Panc1 (cell line): ENCODE measurements around the gene EFR3B. TPM values are rescaled to one million over a fixed set of nuclear protein-coding genes. Genes with fewer than 3 reads are reported as not detected.
A peak's percentile ranks its signal among the peaks of the same experiment; 100 is the strongest.

Source experiments
- ATAC-seq: fragments of 200-7000 bp; cut with Tn5 transposase; 2 replicates; pipeline ENCODE4 v1.9.1; 2020; ENCODE audit warnings: mild to moderate bottlenecking, moderate library complexity
- BruUV-seq: library from RNA; stranded (reverse); fragments of 400-500 nt; replicated peaks from 2 replicates; lab custom pipeline; 2021; lab: Mats Ljungman, UMichigan
- CTCF ChIA-PET: fragments of 300-600 bp; sonication (Branson Sonifier 250); formaldehyde crosslinking; loops from one replicate; lab custom pipeline; 2022; ENCODE audit warnings: antibody characterized with exemption; lab: Charles Lee
- POLR2A ChIA-PET: fragments of 300-600 bp; sonication (Branson Sonifier 250); formaldehyde crosslinking; loops from one replicate; lab custom pipeline; 2022; ENCODE audit warnings: antibody characterized with exemption; lab: Charles Lee
- DNase-seq: peaks from one replicate; pipeline ENCODE4 v3.0.0-alpha.2; 2010; ENCODE audit warnings: low read depth, low spot score
- H3K27ac ChIP-seq: 2 replicates; pipeline ENCODE4 v1.5.1; 2011; ENCODE audit warnings: mild to moderate bottlenecking, low read length, inconsistent platforms
- H3K27me3 ChIP-seq: fragments of 200-500 bp; sonication (Bioruptor generic); 2 replicates; pipeline ENCODE4 v1.6.0; 2014; ENCODE audit warnings: low read length, inconsistent platforms; ENCODE audit not compliant: control insufficient read depth, insufficient read depth
- H3K36me3 ChIP-seq: fragments of 200-500 bp; sonication (Bioruptor generic); 2 replicates; pipeline ENCODE4 v1.5.1; 2014; ENCODE audit warnings: inconsistent platforms, mild to moderate bottlenecking, low read length, moderate library complexity; ENCODE audit not compliant: control insufficient read depth, insufficient read depth
- H3K4me1 ChIP-seq: 2 replicates; pipeline ENCODE4 v1.5.1; 2011; ENCODE audit warnings: inconsistent platforms, mild to moderate bottlenecking, low read length, moderate library complexity; ENCODE audit not compliant: control insufficient read depth, insufficient read depth
- H3K4me3 ChIP-seq, 2 experiments: 2 replicates each; pipeline ENCODE4 v1.5.1; 2011 to 2012; ENCODE audit warnings: low read depth in 2 of 2, low read length in 2 of 2, mild to moderate bottlenecking in 2 of 2, inconsistent platforms in 1 of 2, moderate library complexity in 1 of 2
- H3K9me3 ChIP-seq: fragments of 200-500 bp; sonication (Bioruptor generic); 2 replicates; pipeline ENCODE4 v1.5.1; 2014; ENCODE audit warnings: low read depth, mild to moderate bottlenecking, inconsistent platforms, low read length, moderate library complexity; ENCODE audit not compliant: control insufficient read depth, insufficient read depth
- CTCF ChIP-seq: fragments of 450-650 bp; IDR thresholded peaks from 2 replicates; pipeline ENCODE4 v1.5.1; 2017; ENCODE audit warnings: mild to moderate bottlenecking
- POLR2AphosphoS5 ChIP-seq: IDR thresholded peaks from 2 replicates; pipeline ENCODE4 v1.6.1; 2012; ENCODE audit warnings: mild to moderate bottlenecking, low read depth, low read length, moderate library complexity
- REST ChIP-seq, 2 experiments: IDR thresholded peaks; 2 replicates each; pipeline ENCODE4 v1.6.1; 2011 to 2012; ENCODE audit warnings: low read depth in 2 of 2, control low read depth in 1 of 2, low read length in 1 of 2, mild to moderate bottlenecking in 1 of 2, moderate library complexity in 1 of 2; ENCODE audit not compliant: insufficient read depth in 1 of 2
- SIN3A ChIP-seq: IDR thresholded peaks from 2 replicates; pipeline ENCODE4 v1.6.1; 2012; ENCODE audit warnings: low read depth, mild to moderate bottlenecking, low read length, moderate library complexity, borderline replicate concordance; ENCODE audit not compliant: insufficient read depth
- TCF7L2 ChIP-seq: IDR thresholded peaks from 2 replicates; pipeline ENCODE4 v1.6.1; 2011; ENCODE audit warnings: mild to moderate bottlenecking, low read depth, low read length, inconsistent platforms
- in situ Hi-C: cut with HindIII; loops from 2 replicates; pipeline ENCODE4 v1.10.0; 2016; ENCODE audit warnings: low sequenced_read_pairs, low pct_unique_long_range_greater_than_20kb
- intact Hi-C: fragments of 100-400 bp; cut with micrococcal nuclease; formaldehyde crosslinking; loops from one replicate; pipeline ENCODE4 v1.10.0; 2022; ENCODE audit not compliant: unreplicated experiment
- total RNA-seq: library from RNA; stranded (reverse); gene quantifications from one replicate; pipeline ENCODE4 v1.2.1, GENCODE V29; 2021; ENCODE audit not compliant: unreplicated experiment

Gene EFR3B
- total RNA-seq, 1 experiment from 2014 or later = 8.9 TPM

GRCh38 chr2:25165992-25166875, 124.4 kb downstream of the EFR3B start:
- TF ChIP-seq CTCF (peak; percentile 88), POLR2AphosphoS5 (no peak)
- ChIA-PET CTCF (interaction anchor here (0.6 to 3.8 kb wide), 6 partner anchors 9 to 433 kb away, joined by 3 to 36 read pairs (median 6); no protein-coding TSS in a partner anchor), POLR2A (interaction anchor here (0.6 kb wide), 1 partner anchor 82 kb away, joined by 3 read pairs; no protein-coding TSS in a partner anchor)
- H3K4me1 ChIP-seq = no peaks in the 10 kb centered on the region
- intact Hi-C loops (loop anchor here (1.0 kb wide), 1 partner anchor 30 kb away; no protein-coding TSS in a partner anchor), in situ Hi-C loops (no loop called here)
- H3K27ac ChIP-seq = no peak overlapping the region
- H3K27me3 ChIP-seq = peaks cover 25% of the 10 kb centered on the region
- H3K9me3 ChIP-seq = no peaks in the 10 kb centered on the region
- DNase-seq (peak; percentile 27), ATAC-seq (peak; percentile 95)
- no peak overlapping the region for H3K4me3 ChIP-seq
- BruUV-seq = no TSS peak
- no peaks in the 10 kb centered on the region for H3K36me3 ChIP-seq

- Histone ChIP-seq H3K36me3 (no peaks in the 10 kb centered on the region), H3K4me3 (peak within 1 kb of the TSS; percentile 30 to 33), H3K9me3 (no peaks in the 10 kb centered on the region), H3K27me3 (peaks cover 25% of the 10 kb centered on the region), H3K4me1 (no peaks in the 10 kb centered on the region), H3K27ac (no peak within 1 kb of the TSS)
- intact Hi-C loops (no loop called here), in situ Hi-C loops (no loop called here)
- ChIA-PET POLR2A (no interaction called here), CTCF (interaction anchor here (0.7 kb wide), 1 partner anchor 743 kb away, joined by 4 read pairs; no protein-coding TSS in a partner anchor)
- TF ChIP-seq POLR2AphosphoS5 = no peak
- TF ChIP-seq SIN3A = no peak
- no peak for TF ChIP-seq REST (IDR thresholded peaks at IDR 0.05; ENCODE audit: insufficient read depth in 1 of 2, low read depth in 2 of 2, low read length in 1 of 2)
- no peak for TF ChIP-seq TCF7L2
- no peak for TF ChIP-seq CTCF
- ATAC-seq = peak; percentile 59
- BruUV-seq = no TSS peak
- DNase-seq = no peak
Measured at GRCh38 chr2:25168256-25169072, 126.6 kb downstream of the EFR3B start, which contains the start of gene POMC. Gene POMC, minus strand, starts transcription at chr2:25168580. Its CDS starts 3,808 bp downstream, at chr2:25164772.
